GM12891 (cell line): ENCODE results near the gene PCDHGA12.

Experiments used
- POLR2A ChIP-seq: IDR thresholded peaks from 2 replicates; pipeline ENCODE4 v1.6.1; 2011; ENCODE audit warnings: low read depth, low read length, control low read depth
- POLR2AphosphoS5 ChIP-seq: IDR thresholded peaks from 2 replicates; pipeline ENCODE4 v1.6.1; 2011; ENCODE audit warnings: low read depth, low read length, control low read depth
- POU2F2 ChIP-seq: IDR thresholded peaks from 2 replicates; pipeline ENCODE4 v1.6.1; 2011; ENCODE audit warnings: low read depth, mild to moderate bottlenecking, control low read depth, low read length, moderate library complexity
- SPI1 ChIP-seq: IDR thresholded peaks from 2 replicates; pipeline ENCODE4 v1.6.1; 2011; ENCODE audit warnings: low read depth, low read length, control low read depth
- TAF1 ChIP-seq: IDR thresholded peaks from 2 replicates; pipeline ENCODE4 v1.6.1; 2011; ENCODE audit warnings: low read depth, low read length, control low read depth

DNA sequence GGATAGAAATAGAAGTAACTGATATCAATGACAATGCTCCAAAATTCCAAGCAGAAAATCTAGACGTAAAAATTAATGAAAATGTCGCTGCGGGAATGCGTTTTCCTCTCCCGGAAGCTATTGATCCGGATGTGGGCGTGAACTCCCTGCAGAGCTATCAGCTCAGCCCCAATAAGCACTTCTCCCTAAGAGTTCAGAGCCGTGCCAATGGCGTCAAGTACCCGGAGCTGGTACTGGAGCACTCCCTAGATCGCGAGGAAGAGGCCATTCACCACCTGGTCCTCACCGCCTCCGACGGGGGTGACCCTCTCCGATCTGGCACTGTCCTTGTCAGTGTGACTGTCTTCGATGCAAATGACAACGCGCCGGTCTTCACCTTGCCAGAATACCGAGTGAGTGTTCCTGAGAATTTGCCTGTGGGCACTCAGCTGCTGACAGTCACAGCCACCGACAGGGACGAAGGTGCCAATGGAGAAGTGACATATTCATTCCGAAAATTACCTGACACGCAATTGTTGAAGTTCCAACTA is 16.7 kb upstream of the PCDHGA12 start:
- TF ChIP-seq POLR2A (no peak), SPI1 (no peak), TAF1 (no peak), POLR2AphosphoS5 (no peak), POU2F2 (no peak)
